Neural progenitor cell (in vitro differentiated cells): ENCODE measurements around the gene FAM53B. TPM values are rescaled to one million over a fixed set of nuclear protein-coding genes. Genes with fewer than 3 reads are reported as not detected.

Source experiments
- DNase-seq: peaks from one replicate; pipeline ENCODE4 v3.0.0-alpha.2; 2016; ENCODE audit warnings: low spot score
- H2AFZ ChIP-seq: fragments of 200-600 bp; sonication (generic); replicated peaks from 2 replicates; pipeline ENCODE4 v1.6.1; 2016; ENCODE audit warnings: antibody characterized with exemption
- H3F3A ChIP-seq: fragments of 200-600 bp; sonication (generic); 2 replicates; pipeline ENCODE4 v1.6.1; 2016; ENCODE audit warnings: antibody characterized with exemption, low read depth
- H3K27ac ChIP-seq: fragments of 200-600 bp; sonication (generic); 2 replicates; pipeline ENCODE4 v1.5.1; 2016; ENCODE audit warnings: mild to moderate bottlenecking
- H3K27me3 ChIP-seq: fragments of 200-600 bp; sonication (generic); 2 replicates; pipeline ENCODE4 v1.6.1; 2016; ENCODE audit warnings: mild to moderate bottlenecking, moderate library complexity
- H3K36me3 ChIP-seq: fragments of 200-600 bp; sonication (generic); 2 replicates; pipeline ENCODE4 v1.5.1; 2016
- H3K4me1 ChIP-seq: fragments of 200-600 bp; sonication (generic); 2 replicates; pipeline ENCODE4 v1.6.1; 2016; ENCODE audit warnings: mixed run types
- H3K4me2 ChIP-seq: fragments of 200-600 bp; sonication (generic); 2 replicates; pipeline ENCODE4 v1.6.1; 2016
- H3K4me3 ChIP-seq: fragments of 200-600 bp; sonication (generic); 2 replicates; pipeline ENCODE4 v1.5.1; 2016
- H3K79me2 ChIP-seq: fragments of 200-600 bp; sonication (generic); 2 replicates; pipeline ENCODE4 v1.6.1; 2016; ENCODE audit warnings: low read depth
- H3K9ac ChIP-seq: fragments of 200-600 bp; sonication (generic); 2 replicates; pipeline ENCODE4 v1.6.1; 2016
- H3K9me3 ChIP-seq: fragments of 200-600 bp; sonication (generic); 2 replicates; pipeline ENCODE4 v1.5.1; 2016; ENCODE audit warnings: low read depth
- H4K20me1 ChIP-seq: fragments of 200-600 bp; sonication (generic); 2 replicates; pipeline ENCODE4 v1.6.1; 2016; ENCODE audit warnings: low read depth
- H3K27ac Mint-ChIP-seq: 3 replicates; pipeline ENCODE4 v1.8.0; 2021; ENCODE audit warnings: mixed read lengths
- H3K27me3 Mint-ChIP-seq: 2 replicates; pipeline ENCODE4 v1.8.0; 2022; ENCODE audit warnings: low read depth, mild to moderate bottlenecking, inconsistent platforms, moderate library complexity, mixed read lengths; ENCODE audit not compliant: insufficient read depth
- H3K36me3 Mint-ChIP-seq: 3 replicates; pipeline ENCODE4 v1.8.0; 2021; ENCODE audit warnings: mixed read lengths
- H3K4me1 Mint-ChIP-seq: 3 replicates; pipeline ENCODE4 v1.8.0; 2021; ENCODE audit warnings: mixed read lengths
- H3K4me3 Mint-ChIP-seq: 3 replicates; pipeline ENCODE4 v1.8.0; 2021; ENCODE audit warnings: mild to moderate bottlenecking, moderate library complexity, mixed read lengths
- H3K9me3 Mint-ChIP-seq: 3 replicates; pipeline ENCODE4 v1.8.0; 2020; ENCODE audit warnings: mixed read lengths
- CTCF ChIP-seq: fragments of 200-600 bp; sonication (generic); IDR thresholded peaks from 2 replicates; pipeline ENCODE4 v1.5.1; 2017; ENCODE audit warnings: antibody characterized with exemption, mild to moderate bottlenecking
- EZH2 ChIP-seq: fragments of 200-600 bp; sonication (generic); IDR thresholded peaks from 2 replicates; pipeline ENCODE4 v1.6.1; 2017; ENCODE audit warnings: antibody characterized with exemption, mild to moderate bottlenecking, moderate library complexity
- EZH2phosphoT487 ChIP-seq: fragments of 200-600 bp; sonication (generic); IDR thresholded peaks from 2 replicates; pipeline ENCODE4 v1.6.1; 2017; ENCODE audit warnings: antibody characterized with exemption
- total RNA-seq: library from RNA; depleted of rRNA; stranded (reverse); fragments of >200 nt; gene quantifications from 2 replicates; pipeline ENCODE4 v1.2.3, GENCODE V29; 2015; ENCODE audit warnings: low replicate concordance

FAM53B gene
- total RNA-seq, 1 donor from 2014 or later = 15.3 TPM

GRCh38 chr10:124681626-124682552, 62.3 kb downstream of the FAM53B start:
- peaks cover 28% of the 10 kb centered on the region for H3K79me2 ChIP-seq
- H3K9me3 ChIP-seq = no peaks in the 10 kb centered on the region
- peaks cover 20% of the 10 kb centered on the region for H3K4me1 ChIP-seq
- no peak overlapping the region for H3K4me3 Mint-ChIP-seq
- no peaks in the 10 kb centered on the region for H3F3A ChIP-seq
- H3K4me3 ChIP-seq = no peak overlapping the region
- peaks cover 28% of the 10 kb centered on the region for H3K4me1 Mint-ChIP-seq
- no peak overlapping the region for H3K9ac ChIP-seq
- peaks cover 18% of the 10 kb centered on the region for H3K36me3 Mint-ChIP-seq
- no peak for DNase-seq
- no peak overlapping the region for H3K27ac ChIP-seq
- H4K20me1 ChIP-seq = peaks cover 44% of the 10 kb centered on the region
- no peaks in the 10 kb centered on the region for H3K9me3 Mint-ChIP-seq
- no peaks in the 10 kb centered on the region for H3K27me3 ChIP-seq
- H3K27me3 Mint-ChIP-seq = peaks cover 3% of the 10 kb centered on the region
- no peak overlapping the region for H3K27ac Mint-ChIP-seq
- no peaks in the 10 kb centered on the region for H3K36me3 ChIP-seq
- H3K4me2 ChIP-seq = no peak overlapping the region
- H2AFZ ChIP-seq = no peak overlapping the region
- no peak for TF ChIP-seq CTCF
- no peak for TF ChIP-seq EZH2
- TF ChIP-seq EZH2phosphoT487 = no peak

- peaks cover 15% of the 10 kb centered on the region for H3K36me3 Mint-ChIP-seq
- Histone ChIP-seq H3F3A (no peaks in the 10 kb centered on the region), H3K4me3 (no peak overlapping the region), H3K9me3 (no peaks in the 10 kb centered on the region), H3K27me3 (no peaks in the 10 kb centered on the region), H3K36me3 (no peaks in the 10 kb centered on the region), H3K4me1 (peaks cover 18% of the 10 kb centered on the region), H2AFZ (no peak overlapping the region), H3K9ac (no peak overlapping the region), H3K79me2 (peaks cover 31% of the 10 kb centered on the region), H3K27ac (no peak overlapping the region), H4K20me1 (peaks cover 44% of the 10 kb centered on the region), H3K4me2 (no peak overlapping the region)
- no peak overlapping the region for H3K27ac Mint-ChIP-seq
- no peak overlapping the region for H3K4me3 Mint-ChIP-seq
- no peaks in the 10 kb centered on the region for H3K9me3 Mint-ChIP-seq
- no peak for TF ChIP-seq EZH2
- no peak for TF ChIP-seq CTCF
- TF ChIP-seq EZH2phosphoT487 = no peak
- H3K4me1 Mint-ChIP-seq = peaks cover 31% of the 10 kb centered on the region
- DNase-seq = no peak
- peaks cover 3% of the 10 kb centered on the region for H3K27me3 Mint-ChIP-seq
Measured at GRCh38 chr10:124681091-124681490, 63.1 kb downstream of the FAM53B start.

GRCh38 chr10:124680675-124681074, 63.5 kb downstream of the FAM53B start:
- Mint-ChIP-seq H3K36me3 (peaks cover 15% of the 10 kb centered on the region), H3K27me3 (peaks cover 3% of the 10 kb centered on the region), H3K9me3 (no peaks in the 10 kb centered on the region), H3K27ac (no peak overlapping the region), H3K4me1 (peaks cover 31% of the 10 kb centered on the region), H3K4me3 (no peak overlapping the region)
- Histone ChIP-seq H3K4me2 (no peak overlapping the region), H3F3A (no peaks in the 10 kb centered on the region), H3K9ac (no peak overlapping the region), H3K36me3 (no peaks in the 10 kb centered on the region), H3K4me3 (no peak overlapping the region), H3K4me1 (peaks cover 16% of the 10 kb centered on the region), H3K9me3 (no peaks in the 10 kb centered on the region), H2AFZ (no peak overlapping the region), H4K20me1 (peaks cover 41% of the 10 kb centered on the region), H3K27me3 (no peaks in the 10 kb centered on the region), H3K79me2 (peaks cover 36% of the 10 kb centered on the region), H3K27ac (no peak overlapping the region)
- TF ChIP-seq EZH2 (no peak), EZH2phosphoT487 (no peak), CTCF (no peak)
- no peak for DNase-seq
